HG03064 (cell line): Measurements from ENCODE around the gene ATF4.

Experiments used
- ATAC-seq: cut with Tn5 transposase; IDR thresholded peaks from one replicate; pipeline ENCODE4 v1.9.1; 2021; ENCODE audit warnings: low read depth; ENCODE audit not compliant: unreplicated experiment

The ATF4 gene

GRCh38 chr22:39520226-39521105, at the start of gene ATF4:
Gene ATF4 (plus strand): TSS chr22:39520562. CDS start chr22:39521446, 884 bp downstream.
- ATAC-seq: peak; percentile 30

GRCh38 chr22:39471381-39472141, 48.8 kb upstream of the ATF4 start:
- no peak for ATAC-seq

- no peak for ATAC-seq
Measured at GRCh38 chr22:39472570-39473556, 47.5 kb upstream of the ATF4 start.

- ATAC-seq: no peak
Measured at GRCh38 chr22:39473851-39474250, 46.5 kb upstream of the ATF4 start.

- no peak for ATAC-seq
Measured at GRCh38 chr22:39474351-39475111, 45.8 kb upstream of the ATF4 start.

GRCh38 chr22:39475337-39475736, 45.0 kb upstream of the ATF4 start:
- ATAC-seq: no peak

- no peak for ATAC-seq
Measured at GRCh38 chr22:39475902-39476301, 44.5 kb upstream of the ATF4 start.

GRCh38 chr22:39476664-39477063, 43.7 kb upstream of the ATF4 start:
- no peak for ATAC-seq

- no peak for ATAC-seq
Measured at GRCh38 chr22:39477542-39477941, 42.8 kb upstream of the ATF4 start.

- ATAC-seq: no peak
Measured at GRCh38 chr22:39478441-39478850, 41.9 kb upstream of the ATF4 start.

GRCh38 chr22:39479254-39479653, 41.1 kb upstream of the ATF4 start:
- ATAC-seq: no peak

GRCh38 chr22:39480557-39480956, 39.8 kb upstream of the ATF4 start:
- ATAC-seq: no peak

- ATAC-seq: no peak
Measured at GRCh38 chr22:39481054-39481453, 39.3 kb upstream of the ATF4 start.

GRCh38 chr22:39481595-39481994, 38.8 kb upstream of the ATF4 start:
- ATAC-seq: no peak

- ATAC-seq: no peak
Measured at GRCh38 chr22:39482768-39483167, 37.6 kb upstream of the ATF4 start.

- ATAC-seq: no peak
Measured at GRCh38 chr22:39486951-39487825, 33.2 kb upstream of the ATF4 start.

GRCh38 chr22:39487826-39488520, 32.4 kb upstream of the ATF4 start:
- ATAC-seq: no peak

GRCh38 chr22:39488563-39489083, 31.7 kb upstream of the ATF4 start:
- ATAC-seq: no peak
